GM18505 (cell line): ENCODE data around the gene SCN10A.
A peak's percentile ranks its signal among the peaks of the same experiment; 100 is the strongest.

Experiments used
- ATAC-seq: cut with Tn5 transposase; IDR thresholded peaks from one replicate; pipeline ENCODE4 v1.9.1; 2021; ENCODE audit not compliant: unreplicated experiment
- POLR2A ChIP-seq: IDR thresholded peaks from 4 replicates; pipeline ENCODE4 v1.6.1; 2011; ENCODE audit warnings: borderline replicate concordance; ENCODE audit not compliant: insufficient read depth, insufficient read length; ENCODE audit errors: extremely low read depth

SCN10A gene

DNA sequence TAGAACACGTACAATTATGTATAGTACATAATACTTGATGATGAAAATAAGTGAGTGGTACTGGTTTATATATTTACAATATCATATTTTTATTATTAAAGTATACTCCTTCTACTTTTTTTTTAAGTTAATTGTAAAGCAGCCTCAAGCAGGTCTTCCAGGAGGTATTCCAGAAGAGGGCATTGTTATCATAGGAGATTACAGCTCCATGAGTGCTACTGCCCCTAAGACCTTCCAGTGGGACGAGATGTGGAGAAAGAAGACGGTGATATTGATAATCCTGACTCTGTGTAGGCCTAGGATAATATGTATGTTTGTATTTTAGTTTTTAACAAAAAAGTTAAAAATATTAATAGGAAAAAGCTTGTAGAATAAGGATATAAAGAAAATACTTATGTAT lies 126.2 kb downstream of the SCN10A start:
- no peak for TF ChIP-seq POLR2A
- no peak for ATAC-seq

GRCh38 chr3:38689346-38689745 lies 126.7 kb downstream of the SCN10A start:
- no peak for TF ChIP-seq POLR2A

DNA sequence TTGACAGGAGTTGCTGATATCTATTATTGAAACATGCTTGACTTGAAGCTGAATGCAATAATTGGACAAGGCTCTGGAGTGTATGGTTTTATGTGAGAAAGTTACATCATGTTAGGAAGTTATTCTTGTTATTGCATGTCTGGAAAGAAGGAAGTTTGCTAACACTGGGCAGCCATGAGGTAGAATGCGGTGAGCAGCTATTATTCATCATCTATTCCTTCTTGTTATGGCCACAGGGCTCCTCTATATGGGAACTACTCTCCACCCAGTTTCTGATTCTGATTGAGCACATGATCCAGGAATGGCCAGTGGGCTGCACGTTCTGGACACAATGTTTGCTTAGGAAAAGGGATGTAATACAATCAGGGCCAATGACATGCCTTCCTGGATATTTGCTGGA lies 128.7 kb downstream of the SCN10A start:
- no peak for TF ChIP-seq POLR2A
- no peak for ATAC-seq

More at GRCh38 chr3:38689346-38689745, 126.7 kb downstream of the SCN10A start:
- no peak for ATAC-seq

DNA sequence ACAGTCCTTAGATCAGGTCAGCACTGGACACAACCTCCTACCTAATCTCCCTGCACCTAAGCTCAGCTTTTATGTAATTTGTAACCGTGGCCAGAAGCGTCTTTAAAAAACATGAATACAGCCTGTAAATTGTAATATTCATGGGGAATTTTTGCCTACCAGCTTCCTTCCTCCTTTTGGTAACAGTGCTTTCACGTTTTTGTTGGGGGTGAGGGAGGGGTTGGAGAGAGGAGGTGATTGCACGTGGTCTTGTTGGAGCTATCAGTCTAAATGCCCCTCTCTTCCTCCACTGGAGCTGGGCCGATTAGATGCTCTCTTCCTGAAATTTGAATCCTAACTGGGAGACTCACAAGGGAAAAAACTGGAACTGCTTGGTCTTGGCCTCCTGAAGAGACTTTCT lies 131.5 kb downstream of the SCN10A start:
- ATAC-seq = no peak
- no peak for TF ChIP-seq POLR2A

DNA sequence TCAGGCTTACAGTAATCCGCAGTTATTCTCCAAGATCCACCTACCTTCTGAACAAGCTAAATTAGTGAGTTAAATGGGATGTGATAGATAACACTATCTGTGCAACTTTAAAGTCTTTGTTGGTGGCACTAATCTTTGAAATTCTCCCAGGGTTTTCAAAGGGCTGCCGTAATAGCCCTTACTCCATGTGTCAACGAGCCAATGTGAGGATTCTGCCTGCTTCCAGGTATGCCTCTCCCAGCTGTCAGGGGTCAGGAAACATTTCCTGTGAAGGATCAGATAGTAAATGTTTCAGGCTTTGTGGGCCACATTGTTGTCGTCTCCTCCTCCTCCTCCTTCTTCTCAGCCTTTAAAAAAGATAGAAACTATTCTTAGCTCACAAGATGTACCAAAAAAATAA lies 146.3 kb downstream of the SCN10A start:
- ATAC-seq = no peak
- TF ChIP-seq POLR2A = no peak

DNA sequence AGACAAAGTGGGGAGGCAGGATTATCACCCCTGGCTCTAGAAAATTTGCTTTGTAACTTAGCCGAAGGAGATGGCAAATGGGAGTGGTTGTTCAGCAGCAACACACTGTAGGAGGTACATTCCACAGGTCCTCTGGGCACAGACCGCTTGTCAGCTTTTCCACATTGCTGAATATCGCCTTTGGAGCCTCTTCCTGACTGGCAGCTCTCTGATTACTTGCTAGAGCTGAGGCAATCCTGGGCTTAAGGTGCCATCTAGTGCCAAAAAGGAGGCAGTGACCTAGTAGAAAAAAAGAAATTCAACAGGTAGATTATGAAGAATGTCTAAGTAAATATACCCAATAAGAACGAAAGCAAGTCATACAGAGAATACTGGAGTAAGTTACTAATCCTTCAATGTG lies 153.5 kb downstream of the SCN10A start:
- no peak for TF ChIP-seq POLR2A
- no peak for ATAC-seq

DNA sequence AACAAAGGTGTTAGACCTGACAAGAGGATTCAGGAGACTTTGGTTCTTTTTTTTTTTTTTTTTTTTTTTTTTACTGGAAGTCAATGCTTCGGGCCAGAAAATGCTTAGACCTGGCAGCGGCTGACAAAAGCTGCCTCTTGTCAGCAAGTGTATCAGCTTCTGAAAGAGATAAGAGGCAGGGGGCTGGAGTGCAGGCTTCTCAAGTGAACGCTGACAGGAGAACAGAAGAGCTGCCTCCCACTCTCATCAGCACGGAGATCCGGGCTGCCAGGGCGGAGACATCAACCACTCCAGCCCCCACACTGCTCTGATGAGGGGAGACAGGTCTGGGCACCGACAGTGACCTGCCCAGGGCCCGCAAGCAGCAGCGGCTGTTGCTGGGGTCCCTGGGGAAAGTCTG lies 157.2 kb downstream of the SCN10A start:
- no peak for ATAC-seq
- no peak for TF ChIP-seq POLR2A

DNA sequence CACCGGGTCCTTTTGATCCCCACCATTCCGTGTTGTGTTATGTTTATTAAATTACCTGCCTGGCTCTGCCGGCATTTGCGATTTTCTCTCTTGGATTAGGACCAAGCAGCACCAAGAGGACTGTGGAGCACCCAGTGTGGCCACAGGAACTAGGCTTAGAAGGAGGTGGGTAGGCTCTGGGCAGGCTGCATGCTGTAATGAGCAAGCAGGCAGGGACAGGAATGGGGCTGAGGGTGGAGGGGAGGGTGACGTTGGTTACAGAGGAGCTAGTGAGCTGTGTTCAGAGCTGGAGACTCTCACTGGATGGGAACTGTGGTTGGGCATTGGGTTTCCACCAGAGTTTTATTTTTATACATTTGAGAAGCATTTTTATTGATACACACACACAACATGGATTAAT lies 158.6 kb downstream of the SCN10A start:
- no peak for ATAC-seq
- TF ChIP-seq POLR2A = no peak

DNA sequence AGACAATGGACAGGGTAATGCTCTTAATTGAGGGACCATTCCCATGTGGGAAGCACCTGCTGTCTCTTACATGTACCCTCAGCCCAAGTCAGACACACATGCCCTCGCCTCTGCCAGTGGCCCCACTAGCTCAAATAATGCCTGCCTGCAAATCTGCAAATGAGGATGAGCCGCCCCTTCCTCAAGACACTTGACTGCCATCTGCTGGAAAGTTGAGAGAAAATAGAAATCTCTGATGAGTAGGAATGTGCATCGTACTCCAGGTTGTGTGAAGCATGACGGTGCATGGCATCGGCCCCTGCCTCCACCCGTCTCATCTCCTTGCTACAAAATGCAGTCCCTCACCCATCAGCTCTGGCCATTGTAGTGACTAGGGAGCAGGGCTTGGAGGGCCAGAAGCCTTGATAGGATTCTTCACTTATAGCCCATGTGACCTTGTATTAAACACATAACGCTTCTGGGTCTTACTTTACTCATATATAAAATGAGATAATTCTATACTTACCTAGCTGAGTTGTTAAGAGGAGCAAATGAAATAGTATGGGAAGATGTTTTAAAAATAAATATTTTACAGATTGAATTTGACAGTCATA lies 160.2 kb downstream of the SCN10A start:
- no peak for TF ChIP-seq POLR2A
- ATAC-seq = no peak

DNA sequence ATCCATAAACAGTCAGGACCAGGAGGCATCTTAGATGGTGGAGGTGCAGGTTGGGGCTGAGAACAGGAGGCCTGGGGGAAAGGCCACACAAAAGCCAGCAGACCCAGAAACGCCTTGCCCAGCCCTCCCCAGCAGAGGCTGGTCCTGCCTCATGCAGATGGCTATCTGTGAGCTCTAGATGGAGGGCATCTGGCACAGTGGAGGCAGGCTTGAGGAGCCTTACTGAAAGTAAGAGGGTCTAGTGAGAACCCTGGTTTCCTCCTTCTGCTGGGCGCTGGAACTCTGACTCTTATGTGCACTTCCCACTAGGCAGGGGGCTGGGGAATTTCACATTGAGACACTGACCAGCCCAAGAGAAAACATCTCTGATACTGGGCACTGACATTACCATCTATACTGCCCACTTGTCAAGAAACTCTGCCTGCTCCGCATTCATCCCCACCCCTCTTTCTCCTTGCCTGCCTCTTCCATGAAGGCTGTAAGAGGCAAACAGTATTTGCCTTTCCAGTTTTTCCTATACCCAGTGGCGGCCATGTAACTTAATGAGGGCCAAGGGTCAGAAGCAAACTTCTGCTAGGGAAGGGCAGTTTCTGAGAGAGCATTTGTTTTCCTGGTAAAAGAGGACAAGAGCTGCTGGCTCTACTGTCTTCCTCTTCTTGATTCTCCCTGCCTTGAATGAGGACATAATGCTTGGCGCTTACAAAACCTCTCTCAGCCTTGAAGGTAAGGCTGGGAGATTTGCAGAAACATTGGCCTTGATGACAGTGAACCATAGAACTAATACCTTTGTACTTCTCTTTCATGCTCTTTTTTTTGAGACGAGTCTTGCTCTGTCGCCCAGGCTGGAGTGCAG lies 162.1 kb downstream of the SCN10A start:
- TF ChIP-seq POLR2A = no peak
- ATAC-seq = no peak

GRCh38 chr3:38652934-38653333 lies 163.1 kb downstream of the SCN10A start:
- no peak for TF ChIP-seq POLR2A
- no peak for ATAC-seq

GRCh38 chr3:38651153-38651789 lies 164.7 kb downstream of the SCN10A start:
- peak; percentile 62 for ATAC-seq
- TF ChIP-seq POLR2A = no peak

DNA sequence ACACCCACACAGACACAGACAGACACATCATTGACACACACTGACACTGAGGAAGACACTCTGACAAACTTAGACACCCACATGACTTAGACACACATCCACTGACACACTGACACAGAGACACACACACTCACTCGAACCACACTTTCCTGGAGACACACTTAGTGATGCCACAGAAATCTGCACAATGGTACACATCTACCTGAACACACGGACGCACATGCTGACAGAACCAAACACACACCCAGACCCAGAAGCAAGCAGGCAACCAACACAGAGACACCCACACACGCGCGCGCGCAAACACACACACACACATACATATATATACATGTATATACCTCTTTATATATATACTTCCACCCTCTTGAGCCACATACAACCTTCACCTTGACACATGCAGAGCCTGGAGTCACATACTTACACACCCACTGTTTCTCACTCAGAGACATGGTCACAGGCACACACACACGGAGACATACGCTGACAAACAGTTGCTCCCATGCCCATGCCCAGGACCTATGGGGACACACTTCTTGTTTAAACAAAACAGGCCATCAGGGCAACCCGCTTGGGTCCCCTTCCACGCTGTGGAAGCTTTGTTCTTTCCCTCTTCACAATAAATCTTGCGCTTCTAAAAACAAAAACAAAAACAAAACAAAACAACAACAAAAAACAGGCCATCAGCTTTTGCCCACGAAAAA lies 165.6 kb downstream of the SCN10A start:
- ATAC-seq = no peak

More for the DNA sequence above, 165.6 kb downstream of the SCN10A start:
- TF ChIP-seq POLR2A = no peak
